CD14-positive monocyte (primary cell): ENCODE data around the gene SREK1IP1. TPM values are rescaled to one million over a fixed set of nuclear protein-coding genes. Genes with fewer than 3 reads are reported as not detected.

Source experiments
- DNase-seq, 3 donors: peaks; one replicate each; pipeline ENCODE4 v3.0.0-alpha.2; 2011 to 2022
- H2AFZ ChIP-seq: 2 replicates; pipeline ENCODE4 v1.6.0; 2012; ENCODE audit warnings: mild to moderate bottlenecking, low read depth, low read length, inconsistent platforms; ENCODE audit not compliant: insufficient read depth, poor library complexity, severe bottlenecking
- H3K27ac ChIP-seq, 2 donors: 1 replicate in 1 of 2; 2 replicates in 1 of 2; pipeline ENCODE4 v1.5.1; 2012 to 2013; ENCODE audit warnings: low read length in 2 of 2, control low read depth in 1 of 2, inconsistent platforms in 1 of 2, low read depth in 1 of 2, mild to moderate bottlenecking in 1 of 2
- H3K27me3 ChIP-seq, 2 donors: one replicate each; pipeline versions ENCODE4 v1.6.0 to v1.6.1; 2011 to 2013; ENCODE audit warnings: low read length in 2 of 2; ENCODE audit not compliant: control insufficient read depth in 2 of 2, insufficient read depth in 2 of 2
- H3K36me3 ChIP-seq, 2 donors: replicated peaks in 1 of 2; 1 replicate in 1 of 2; 2 replicates in 1 of 2; pipeline versions ENCODE4 v1.5.1 to v1.6.1; 2012 to 2013; ENCODE audit warnings: low read length in 2 of 2, control low read depth in 1 of 2, inconsistent platforms in 1 of 2, mild to moderate bottlenecking in 1 of 2; ENCODE audit not compliant: insufficient read depth in 2 of 2, control insufficient read depth in 1 of 2
- H3K4me1 ChIP-seq, 2 donors: 1 replicate in 1 of 2; 2 replicates in 1 of 2; pipeline versions ENCODE4 v1.5.1 to v1.6.1; 2012 to 2013; ENCODE audit warnings: low read length in 2 of 2, control low read depth in 1 of 2, inconsistent platforms in 1 of 2, mild to moderate bottlenecking in 1 of 2, moderate library complexity in 1 of 2; ENCODE audit not compliant: insufficient read depth in 2 of 2, control insufficient read depth in 1 of 2
- H3K4me2 ChIP-seq: replicated peaks from 2 replicates; pipeline ENCODE3; 2012; ENCODE audit warnings: low read length, moderate library complexity, mild to moderate bottlenecking; ENCODE audit not compliant: poor library complexity, severe bottlenecking; ENCODE audit errors: extremely low read depth
- H3K4me3 ChIP-seq, 3 experiments: fragments of 200-600 bp in 1 of 3; sonication (generic) in 1 of 3; replicated peaks in 1 of 3; 1 replicate in 2 of 3; 2 replicates in 1 of 3; pipeline ENCODE4 v1.5.1; 2011 to 2013; ENCODE audit warnings: low read length in 3 of 3, mild to moderate bottlenecking in 3 of 3, control low read depth in 2 of 3, low read depth in 2 of 3, inconsistent platforms in 1 of 3, moderate library complexity in 1 of 3
- H3K79me2 ChIP-seq: 2 replicates; pipeline ENCODE4 v1.6.0; 2012; ENCODE audit warnings: mild to moderate bottlenecking, control low read depth, inconsistent platforms, low read length, moderate library complexity; ENCODE audit not compliant: insufficient read depth
- H3K9ac ChIP-seq: 2 replicates; pipeline ENCODE4 v1.6.0; 2017; ENCODE audit warnings: low read length, mild to moderate bottlenecking; ENCODE audit not compliant: insufficient read depth, poor library complexity, severe bottlenecking
- H3K9me3 ChIP-seq, 2 donors: replicated peaks in 1 of 2; 1 replicate in 1 of 2; 2 replicates in 1 of 2; pipeline versions ENCODE4 v1.5.1 to v1.6.1; 2012 to 2013; ENCODE audit warnings: low read length in 2 of 2, control low read depth in 1 of 2; ENCODE audit not compliant: control insufficient read depth in 1 of 2, insufficient read depth in 1 of 2
- H4K20me1 ChIP-seq: 2 replicates; pipeline ENCODE4 v1.6.0; 2012; ENCODE audit warnings: mild to moderate bottlenecking, low read length, control low read depth, moderate library complexity; ENCODE audit not compliant: insufficient read depth
- H3K27ac Mint-ChIP-seq, 7 donors: one replicate each; pipeline ENCODE4 v1.8.0; 2020; ENCODE audit warnings: mild to moderate bottlenecking in 7 of 7, mixed read lengths in 7 of 7, moderate library complexity in 6 of 7, inconsistent platforms in 2 of 7
- H3K27me3 Mint-ChIP-seq, 3 donors: one replicate each; pipeline ENCODE4 v1.8.0; 2021 to 2022; ENCODE audit warnings: low read depth in 3 of 3, mild to moderate bottlenecking in 3 of 3, mixed read lengths in 3 of 3, moderate library complexity in 3 of 3, inconsistent platforms in 1 of 3
- H3K36me3 Mint-ChIP-seq, 2 donors: one replicate each; pipeline ENCODE4 v1.8.0; 2020; ENCODE audit warnings: mixed read lengths in 2 of 2, inconsistent platforms in 1 of 2, mild to moderate bottlenecking in 1 of 2
- H3K4me1 Mint-ChIP-seq: one replicate; pipeline ENCODE4 v1.8.0; 2020; ENCODE audit warnings: mild to moderate bottlenecking, mixed read lengths
- H3K4me3 Mint-ChIP-seq, 2 donors: one replicate each; pipeline ENCODE4 v1.8.0; 2020; ENCODE audit warnings: mild to moderate bottlenecking in 2 of 2, mixed read lengths in 2 of 2, moderate library complexity in 1 of 2
- H3K9me3 Mint-ChIP-seq, 7 donors: one replicate each; pipeline ENCODE4 v1.8.0; 2020 to 2022; ENCODE audit warnings: mixed read lengths in 7 of 7, mild to moderate bottlenecking in 6 of 7, moderate library complexity in 6 of 7, inconsistent platforms in 2 of 7
- CTCF ChIP-seq: fragments of 200-600 bp; IDR thresholded peaks from one replicate; pipeline ENCODE4 v1.8.0; 2022; ENCODE audit warnings: antibody characterized with exemption, mild to moderate bottlenecking
- WGBS: methylation state at CpG from one replicate; pipeline ENCODE4 v1.1.5; 2013; ENCODE audit warnings: missing lambda C conversion rate; ENCODE audit not compliant: insufficient coverage; 5-methylcytosine and 5-hydroxymethylcytosine counted together
- intact Hi-C, 2 donors: fragments of 100-400 bp; cut with micrococcal nuclease; formaldehyde crosslinking; loops; one replicate each; pipeline versions ENCODE4 v1.15.0 to v1.15.1; 2023
- polyA minus RNA-seq: library from RNA; depleted of rRNA, polyadenylated mRNA; stranded (reverse); fragments of >200 nt; gene quantifications from 2 replicates; pipeline ENCODE4 v1.2.3, GENCODE V29; 2012
- polyA plus RNA-seq, 3 donors: library from polyadenylated mRNA; depleted of rRNA in 1 of 3; unstranded in 2 of 3; stranded (reverse) in 1 of 3; fragments of 300-500 nt in 2 of 3; fragments of >200 nt in 1 of 3; fragmentation: Illumina TruSeq in 2 of 3; gene quantifications; 1 replicate in 2 of 3; 2 replicates in 1 of 3; pipeline ENCODE4 v1.2.3, GENCODE V29; 2012 to 2021
- total RNA-seq, 12 experiments: library from RNA in 1 of 12; stranded (reverse) in 1 of 12; fragments of 120-200 nt in 1 of 12; gene quantifications; one replicate each; pipeline ENCODE4 v1.2.4 and lab custom pipeline; 2013 to 2026; ENCODE audit warnings: mixed read lengths in 6 of 12, inconsistent platforms in 1 of 12

The SREK1IP1 gene
- total RNA-seq (2013): 17.3 TPM
- polyA plus RNA-seq (10 to 100 TPM in 2 of 3 donors, 1 to 10 TPM in 1; 6.9 to 18.3 (median 16.9) TPM), polyA minus RNA-seq (2.8 and 6.0 TPM in 2 replicates), total RNA-seq (lab: John Stamatoyannopoulos, UW) (5.6 to 30.9 (median 22.3) reads per million in 11 experiments)

- Histone ChIP-seq H3K4me2 (peak within 1 kb of the TSS; percentile 94), H3K4me3 (peak within 1 kb of the TSS; percentile 85 to 98 (median 96)), H3K36me3 (peaks cover 2 to 17% of the 10 kb centered on the region in 2 donors), H3K79me2 (peaks cover 80% of the 10 kb centered on the region), H4K20me1 (peaks cover 11% of the 10 kb centered on the region), H2AFZ (peak within 1 kb of the TSS; percentile 99), H3K27ac (peak within 1 kb of the TSS; percentile 68 to 95), H3K9me3 (no peaks in the 10 kb centered on the region), H3K4me1 (peaks cover 26 to 47% of the 10 kb centered on the region in 2 donors), H3K9ac (peak within 1 kb of the TSS; percentile 80), H3K27me3 (no peaks in the 10 kb centered on the region)
- peaks cover 42% of the 10 kb centered on the region for H3K4me1 Mint-ChIP-seq
- intact Hi-C loops: no loop called here
- peak; percentile 82 to 85 (median 83) for DNase-seq
- no peaks in the 10 kb centered on the region for H3K9me3 Mint-ChIP-seq
- H3K36me3 Mint-ChIP-seq: peaks cover 9 to 14% of the 10 kb centered on the region in 2 donors
- 0% methylated on average over 18 of the region's 48 CpGs for WGBS
- H3K27ac Mint-ChIP-seq: peak within 1 kb of the TSS; percentile 87 to 98 (median 96)
- peaks cover 0 to 2% (median 0%) of the 10 kb centered on the region in 3 donors for H3K27me3 Mint-ChIP-seq
- no peak for TF ChIP-seq CTCF
- peak within 1 kb of the TSS; percentile 99 to 100 for H3K4me3 Mint-ChIP-seq
Measured at GRCh38 chr5:64768358-64769312, at the start of gene SREK1IP1, which contains the start of gene CWC27. TSS of gene SREK1IP1 (minus strand) at chr5:64768691. CDS start at chr5:64768517, 174 bp downstream. TSS of gene CWC27 (plus strand) at chr5:64768930. CDS start at chr5:64769147, 217 bp downstream.

- no peaks in the 10 kb centered on the region for H3K9me3 Mint-ChIP-seq
- Histone ChIP-seq H3K36me3 (peaks cover 12 to 28% of the 10 kb centered on the region in 2 donors), H3K4me3 (no peak overlapping the region), H4K20me1 (no peaks in the 10 kb centered on the region), H3K4me2 (no peak overlapping the region), H3K27ac (no peak overlapping the region), H3K9ac (no peak overlapping the region), H3K9me3 (no peaks in the 10 kb centered on the region), H3K79me2 (no peaks in the 10 kb centered on the region), H3K27me3 (no peaks in the 10 kb centered on the region), H2AFZ (no peak overlapping the region), H3K4me1 (peaks cover 6 to 10% of the 10 kb centered on the region in 2 donors)
- DNase-seq: no peak
- no peaks in the 10 kb centered on the region for H3K27me3 Mint-ChIP-seq
- no peak overlapping the region for H3K27ac Mint-ChIP-seq
- no CpG with 5 or more reads among the region's 3 CpGs for WGBS
- peaks cover 31 to 32% of the 10 kb centered on the region in 2 donors for H3K36me3 Mint-ChIP-seq
- H3K4me1 Mint-ChIP-seq: peaks cover 9% of the 10 kb centered on the region
- no peak overlapping the region for H3K4me3 Mint-ChIP-seq
- intact Hi-C loops: loop anchor here in 1 of 2 donors (10.0 kb wide), 1 partner anchor 667 kb away; the partner anchor contains the start of gene ADAMTS6
- TF ChIP-seq CTCF: no peak
Measured at GRCh38 chr5:64818245-64818644, 49.8 kb upstream of the SREK1IP1 start.
